PC-9 (cell line): ENCODE results near the gene TERT.

ENCODE experiments used
- CTCF ChIP-seq: fragments of 200-600 bp; sonication (generic); conservative IDR thresholded peaks from 2 replicates; pipeline ENCODE4 v1.6.1; 2017; ENCODE audit warnings: mixed run types, antibody characterized with exemption, mild to moderate bottlenecking, moderate library complexity
- EZH2 ChIP-seq: fragments of 200-600 bp; sonication (generic); IDR thresholded peaks from 2 replicates; pipeline ENCODE4 v1.8.0; 2017; ENCODE audit warnings: antibody characterized with exemption, low read depth

- no peak for TF ChIP-seq CTCF
- no peak for TF ChIP-seq EZH2
These were observed 42.2 kb downstream of the TERT start for GRCh38 chr5:1252681-1253080.
